Measurements from ENCODE around the gene KERA. TPM values are rescaled to one million over a fixed set of nuclear protein-coding genes. Genes with fewer than 3 reads are reported as not detected.
"Not testable (repeated sequence)": the region's sequence is repeated elsewhere in the genome, so short reads cannot be mapped to it uniquely, and the experiment has no call there.

The KERA gene
- total RNA-seq, 1 donor from 2014 or later, result not detected

DNA sequence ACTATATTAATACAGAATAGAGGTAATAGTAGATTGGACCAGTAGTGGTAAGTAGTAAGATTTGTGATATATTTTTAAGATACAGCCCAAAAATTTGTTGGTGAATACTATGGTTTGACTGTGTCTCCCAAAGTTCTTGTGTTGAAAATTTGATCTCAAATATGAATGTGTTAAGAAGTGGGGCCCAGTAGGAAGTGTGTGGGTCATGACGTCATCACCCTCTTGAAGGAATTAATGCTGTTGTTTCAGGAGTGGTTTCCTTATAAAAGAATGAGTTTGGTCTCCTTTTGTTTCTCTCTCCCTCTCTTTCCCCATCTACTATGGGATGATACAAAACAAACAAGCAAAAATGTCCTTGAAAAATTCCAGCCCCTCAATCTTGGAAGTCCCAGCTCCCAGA is 37.1 kb upstream of the KERA start:
- Histone ChIP-seq H3K9me3 (no peaks in the 10 kb centered on the region), H3K27ac (no peak overlapping the region), H3K27me3 (ENCODE audit: low read depth) (no peaks in the 10 kb centered on the region), H3K4me1 (peaks cover 6% of the 10 kb centered on the region), H3K36me3 (no peaks in the 10 kb centered on the region), H3K4me3 (no peak overlapping the region)
- ATAC-seq (no peak), DNase-seq (no peak)
- TF ChIP-seq, protein P1, sequence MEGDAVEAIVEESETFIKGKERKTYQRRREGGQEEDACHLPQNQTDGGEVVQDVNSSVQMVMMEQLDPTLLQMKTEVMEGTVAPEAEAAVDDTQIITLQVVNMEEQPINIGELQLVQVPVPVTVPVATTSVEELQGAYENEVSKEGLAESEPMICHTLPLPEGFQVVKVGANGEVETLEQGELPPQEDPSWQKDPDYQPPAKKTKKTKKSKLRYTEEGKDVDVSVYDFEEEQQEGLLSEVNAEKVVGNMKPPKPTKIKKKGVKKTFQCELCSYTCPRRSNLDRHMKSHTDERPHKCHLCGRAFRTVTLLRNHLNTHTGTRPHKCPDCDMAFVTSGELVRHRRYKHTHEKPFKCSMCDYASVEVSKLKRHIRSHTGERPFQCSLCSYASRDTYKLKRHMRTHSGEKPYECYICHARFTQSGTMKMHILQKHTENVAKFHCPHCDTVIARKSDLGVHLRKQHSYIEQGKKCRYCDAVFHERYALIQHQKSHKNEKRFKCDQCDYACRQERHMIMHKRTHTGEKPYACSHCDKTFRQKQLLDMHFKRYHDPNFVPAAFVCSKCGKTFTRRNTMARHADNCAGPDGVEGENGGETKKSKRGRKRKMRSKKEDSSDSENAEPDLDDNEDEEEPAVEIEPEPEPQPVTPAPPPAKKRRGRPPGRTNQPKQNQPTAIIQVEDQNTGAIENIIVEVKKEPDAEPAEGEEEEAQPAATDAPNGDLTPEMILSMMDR (IDR thresholded peaks at IDR 0.05), result no peak
- intact Hi-C loops (cut with DNase I), result no loop called here

DNA sequence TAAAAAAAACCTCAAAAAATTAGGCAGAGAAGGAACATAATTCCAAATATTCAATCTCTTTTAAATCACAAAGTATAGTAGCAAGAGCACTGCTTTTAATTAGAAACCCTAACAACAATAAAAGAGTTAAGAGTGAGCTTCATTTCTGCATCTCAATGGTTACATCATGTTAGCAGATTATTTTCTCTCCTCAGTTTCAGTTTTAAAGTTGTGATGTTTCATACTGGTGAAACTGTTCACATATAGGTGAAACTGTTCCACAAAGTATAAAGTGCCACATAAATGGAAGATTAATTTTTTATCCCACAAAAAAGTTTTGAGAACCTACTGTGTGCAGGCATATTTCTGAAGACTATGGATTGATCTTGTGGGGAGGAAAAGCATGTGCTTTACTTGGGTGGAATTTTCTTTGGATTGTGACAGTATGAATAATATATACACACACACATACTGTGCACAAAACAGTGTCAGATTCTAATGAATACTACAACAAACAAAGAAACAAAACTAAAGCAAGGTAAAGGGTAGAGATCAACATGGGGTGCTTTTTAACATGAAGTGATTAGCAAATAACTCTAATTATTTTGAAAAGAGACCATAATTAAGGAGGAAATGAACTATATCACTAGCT is 36.3 kb upstream of the KERA start:
- Histone ChIP-seq H3K36me3 (no peaks in the 10 kb centered on the region), H3K4me3 (no peak overlapping the region), H3K27ac (no peak overlapping the region), H3K27me3 (ENCODE audit: low read depth) (no peaks in the 10 kb centered on the region), H3K9me3 (peaks cover 6% of the 10 kb centered on the region), H3K4me1 (peaks cover 4% of the 10 kb centered on the region)
- TF ChIP-seq, protein P1 (IDR thresholded peaks at IDR 0.05), result no peak
- DNase-seq (no peak), ATAC-seq (no peak)
- intact Hi-C loops (cut with DNase I), result no loop called here

DNA sequence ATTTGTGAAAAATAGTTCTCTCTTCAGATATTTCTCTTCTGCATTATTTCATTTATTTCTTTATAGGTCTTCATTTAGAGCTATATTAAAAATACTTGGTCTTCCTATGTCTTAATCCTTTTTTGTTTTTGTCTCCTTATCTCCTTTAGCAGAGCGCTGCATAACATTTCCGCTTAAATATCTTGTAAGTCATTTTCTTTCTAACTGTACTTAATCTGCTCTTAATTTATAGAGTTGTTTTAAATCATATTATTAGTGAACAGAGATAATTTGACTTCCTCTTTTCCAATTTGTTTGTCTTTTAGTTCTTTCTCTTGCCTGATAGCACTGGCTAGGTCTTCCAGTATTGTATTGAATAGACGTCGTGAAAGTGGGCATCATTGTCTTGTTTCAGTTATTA is 35.5 kb upstream of the KERA start:
- DNase-seq (no peak), ATAC-seq (no peak)
- no peak overlapping the region for H3K4me3 ChIP-seq
- H3K9me3 ChIP-seq, result peaks cover 7% of the 10 kb centered on the region
- intact Hi-C loops (cut with DNase I), result no loop called here
- no peaks in the 10 kb centered on the region for H3K4me1 ChIP-seq
- no peaks in the 10 kb centered on the region for H3K27me3 ChIP-seq (ENCODE audit: low read depth)
- TF ChIP-seq, protein P1 (IDR thresholded peaks at IDR 0.05), result no peak
- H3K36me3 ChIP-seq, result no peaks in the 10 kb centered on the region
- no peak overlapping the region for H3K27ac ChIP-seq

GRCh38 chr12:91091916-91092715 is 34.3 kb upstream of the KERA start:
- intact Hi-C loops (cut with DNase I), result no loop called here
- Histone ChIP-seq H3K9me3 (peaks cover 7% of the 10 kb centered on the region), H3K4me1 (no peaks in the 10 kb centered on the region), H3K27ac (no peak overlapping the region), H3K4me3 (no peak overlapping the region), H3K36me3 (no peaks in the 10 kb centered on the region), H3K27me3 (ENCODE audit: low read depth) (no peaks in the 10 kb centered on the region)
- DNase-seq (no peak), ATAC-seq (no peak)
- TF ChIP-seq, protein P1 (IDR thresholded peaks at IDR 0.05), result no peak

- H3K27me3 ChIP-seq (ENCODE audit: low read depth); intact Hi-C loops (cut with DNase I); H3K36me3 ChIP-seq; H3K27ac ChIP-seq; DNase-seq; H3K9me3 ChIP-seq; ATAC-seq; H3K4me1 ChIP-seq; H3K4me3 ChIP-seq: not testable (repeated sequence)
These were observed 32.1 kb upstream of the KERA start for GRCh38 chr12:91089953-91090352.

DNA sequence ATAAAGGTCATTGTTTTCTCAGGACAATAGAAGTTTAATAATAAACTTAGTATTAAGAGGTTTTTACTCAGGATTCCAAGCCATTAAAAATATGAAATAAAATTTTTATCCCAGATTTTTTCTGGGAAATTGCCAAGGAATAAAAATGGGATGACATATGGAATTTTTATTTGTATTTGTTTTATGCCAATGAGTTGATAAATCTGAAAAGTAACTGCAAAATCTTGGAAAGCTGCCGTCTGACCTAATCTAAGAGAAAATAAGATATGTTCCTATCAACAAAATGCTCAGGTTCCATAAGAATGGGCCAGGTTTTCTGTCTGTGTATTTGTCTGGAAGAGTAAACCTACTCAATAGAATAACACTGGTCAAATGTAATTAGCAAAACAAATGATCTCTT is 22.2 kb upstream of the KERA start:
- ATAC-seq (no peak), DNase-seq (no peak)
- H3K36me3 ChIP-seq, result no peaks in the 10 kb centered on the region
- intact Hi-C loops (cut with DNase I), result no loop called here
- H3K27ac ChIP-seq, result no peak overlapping the region
- TF ChIP-seq, protein P1 (IDR thresholded peaks at IDR 0.05), result no peak
- H3K4me1 ChIP-seq, result no peaks in the 10 kb centered on the region
- no peak overlapping the region for H3K4me3 ChIP-seq
- H3K9me3 ChIP-seq, result no peaks in the 10 kb centered on the region
- H3K27me3 ChIP-seq (ENCODE audit: low read depth), result no peaks in the 10 kb centered on the region
